HG03439 (cell line): Measurements from ENCODE around the gene OR5K1.

Experiments
- ATAC-seq: cut with Tn5 transposase; IDR thresholded peaks from one replicate; pipeline ENCODE4 v1.9.1; 2021; ENCODE audit warnings: mild to moderate bottlenecking, moderate library complexity; ENCODE audit not compliant: unreplicated experiment

Gene OR5K1

GRCh38 chr3:98513736-98514135 is 50.7 kb downstream of the OR5K1 start:
- ATAC-seq, result no peak

GRCh38 chr3:98514948-98515347 is 51.9 kb downstream of the OR5K1 start:
- no peak for ATAC-seq

- ATAC-seq, result no peak
These were observed 55.8 kb downstream of the OR5K1 start for GRCh38 chr3:98518816-98519215.

GRCh38 chr3:98519351-98519750 is 56.4 kb downstream of the OR5K1 start:
- no peak for ATAC-seq

- peak; percentile 45 for ATAC-seq
These were observed 59.0 kb downstream of the OR5K1 start for GRCh38 chr3:98521897-98522543.
